GM19467 (cell line): ENCODE results near the gene PARVG.

Source experiments
- ATAC-seq: cut with Tn5 transposase; IDR thresholded peaks from one replicate; pipeline ENCODE4 v1.9.1; 2021; ENCODE audit warnings: mild to moderate bottlenecking, moderate library complexity; ENCODE audit not compliant: unreplicated experiment

The PARVG gene

DNA sequence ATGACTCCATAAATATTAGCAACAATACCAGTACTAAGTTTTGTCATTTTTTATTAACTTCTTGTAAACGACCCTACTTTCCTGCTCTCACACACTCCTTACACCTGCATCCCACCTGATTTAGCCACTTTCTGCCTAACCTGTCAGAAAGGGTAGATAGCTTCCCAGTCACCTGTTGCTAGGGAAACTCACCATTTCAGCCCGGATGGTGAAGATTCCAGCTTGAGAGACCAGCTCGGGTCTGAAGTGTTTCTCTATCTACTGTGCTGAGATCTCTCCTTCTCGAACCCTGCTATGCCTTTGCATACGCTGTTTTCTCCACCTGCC, at the start of gene PARVG:
Gene PARVG, plus strand, starts transcription at position 220 of the 327 bp plus-strand sequence. CDS start 2,405 bp downstream, outside the sequence.
- ATAC-seq = no peak

DNA sequence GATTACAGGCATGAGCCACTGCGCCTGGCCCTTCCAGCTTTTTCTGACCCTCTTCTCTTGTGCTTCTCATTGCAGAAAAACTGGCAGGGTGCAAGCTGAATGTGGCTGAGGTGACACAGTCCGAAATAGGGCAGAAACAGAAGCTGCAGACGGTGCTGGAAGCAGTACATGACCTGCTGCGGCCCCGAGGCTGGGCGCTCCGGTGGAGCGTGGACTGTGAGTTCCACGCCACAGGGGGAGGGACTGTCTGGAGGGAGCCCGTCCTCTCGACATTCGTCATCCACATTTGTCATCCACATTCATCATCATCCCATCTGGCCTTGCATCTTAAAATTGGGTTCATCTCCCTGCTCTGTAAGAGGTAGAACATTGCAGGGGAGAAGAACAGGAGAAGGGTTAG, 49.3 kb upstream of the PARVG start:
- no peak for ATAC-seq

- no peak for ATAC-seq
Measured at GRCh38 chr22:44131989-44132685, 48.6 kb upstream of the PARVG start.

DNA sequence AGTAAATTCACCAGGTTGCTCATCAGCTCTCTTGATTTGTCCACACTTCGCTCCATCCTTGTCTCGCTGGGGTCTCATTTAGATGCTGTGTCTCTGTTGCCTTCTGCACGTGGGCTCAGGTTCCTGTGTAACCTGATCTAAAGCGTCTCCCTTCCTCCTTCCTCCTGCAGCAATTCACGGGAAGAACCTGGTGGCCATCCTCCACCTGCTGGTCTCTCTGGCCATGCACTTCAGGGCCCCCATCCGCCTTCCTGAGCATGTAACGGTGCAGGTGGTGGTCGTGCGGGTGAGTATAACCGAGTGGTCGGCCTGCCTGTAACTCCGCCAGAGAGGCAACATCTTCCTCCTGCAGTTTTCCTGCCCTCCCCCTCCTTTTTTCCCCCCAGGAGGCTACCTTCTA, 48.0 kb upstream of the PARVG start:
- no peak for ATAC-seq

DNA sequence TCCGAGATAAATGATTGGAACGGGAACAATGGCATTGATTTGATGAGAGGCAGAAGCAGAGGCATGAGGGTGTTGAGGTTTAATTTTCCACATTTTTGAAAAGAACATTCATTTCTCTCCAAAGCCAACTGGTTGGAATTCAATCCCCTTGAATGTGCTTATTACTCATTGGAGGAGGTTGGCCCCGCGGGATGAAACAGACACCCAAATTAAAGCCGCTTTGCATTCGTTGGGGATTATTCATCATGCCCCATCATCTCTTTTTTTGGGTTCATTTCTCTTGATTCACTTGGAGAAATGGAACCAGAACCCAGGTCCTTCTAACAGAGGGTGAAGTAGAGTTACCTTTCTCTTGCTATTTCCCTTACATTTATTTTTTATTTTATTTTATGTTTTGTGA, 47.6 kb upstream of the PARVG start:
- ATAC-seq = no peak

DNA sequence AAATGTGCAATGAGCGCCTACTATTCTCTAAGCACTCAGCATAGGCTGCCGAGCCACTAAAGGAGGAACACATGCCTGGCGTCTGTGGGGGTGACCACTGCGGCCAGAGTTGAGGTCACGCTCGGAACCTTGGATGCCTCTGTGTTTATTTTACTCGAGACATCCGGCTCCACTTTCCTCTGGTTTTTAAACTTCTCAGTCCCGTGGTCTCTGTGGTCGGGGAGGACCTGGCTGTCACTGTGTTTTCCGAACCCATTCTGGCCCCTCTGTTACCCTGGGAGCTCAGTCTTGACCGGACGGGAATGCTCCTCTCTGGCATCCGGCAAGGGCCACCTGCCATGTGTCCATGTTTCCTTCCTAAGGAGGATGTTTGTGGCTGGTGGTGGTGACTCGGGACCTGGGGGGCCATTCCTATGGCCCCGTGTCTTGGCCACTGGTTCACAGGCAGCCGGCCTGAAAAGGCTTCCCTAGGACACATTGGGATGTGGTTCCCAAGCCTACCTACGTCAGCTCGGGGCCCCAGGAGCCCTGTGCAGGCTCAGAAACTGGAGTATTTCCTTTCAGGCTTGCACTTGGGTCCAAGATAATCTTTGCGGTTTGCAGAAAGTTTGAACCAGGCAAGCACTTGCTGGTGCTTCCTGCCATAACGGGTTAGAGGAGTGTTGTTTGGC, 46.7 kb upstream of the PARVG start:
- ATAC-seq = no peak

DNA sequence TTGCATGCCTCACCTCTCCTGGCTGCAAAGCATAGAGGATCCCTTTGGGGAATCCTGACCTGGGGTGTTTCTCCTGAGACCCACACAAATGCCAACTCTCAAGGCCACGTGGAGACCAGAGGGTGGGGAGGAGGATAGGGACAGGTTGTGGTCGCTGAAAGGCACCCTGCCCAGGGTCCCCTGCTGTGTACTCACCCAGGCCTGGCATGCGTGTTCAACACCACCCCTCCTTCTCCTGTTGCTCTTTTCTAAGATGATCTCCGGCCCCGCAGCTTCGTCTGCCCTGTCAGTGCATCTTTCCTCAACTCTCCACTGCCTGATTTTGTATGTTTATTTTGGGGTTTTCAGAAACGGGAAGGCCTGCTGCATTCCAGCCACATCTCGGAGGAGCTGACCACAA, 44.6 kb upstream of the PARVG start:
- no peak for ATAC-seq

- no peak for ATAC-seq
Measured at GRCh38 chr22:44136786-44137185, 43.9 kb upstream of the PARVG start.

DNA sequence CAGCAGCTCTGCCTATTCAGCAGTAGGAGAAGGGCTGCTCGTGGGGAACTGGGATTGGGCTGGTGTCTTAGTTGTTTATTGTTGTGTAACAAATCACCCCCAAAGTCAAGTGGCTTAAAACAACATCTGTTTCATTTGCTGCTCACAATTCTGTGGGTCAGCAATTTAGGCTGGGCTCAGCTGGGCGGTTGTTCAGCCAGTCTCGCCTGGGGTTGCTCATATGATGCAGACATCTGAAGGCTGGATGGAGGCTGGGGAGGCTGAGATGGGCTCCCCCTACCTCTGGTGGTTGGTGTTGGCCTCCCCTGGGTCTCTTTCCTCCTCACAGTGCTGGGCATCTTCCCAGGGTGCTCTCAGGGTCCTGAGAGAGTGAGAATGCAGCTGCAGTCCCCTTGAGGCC, 43.3 kb upstream of the PARVG start:
- ATAC-seq = no peak

GRCh38 chr22:44139773-44140172, 41.0 kb upstream of the PARVG start:
- ATAC-seq = no peak

DNA sequence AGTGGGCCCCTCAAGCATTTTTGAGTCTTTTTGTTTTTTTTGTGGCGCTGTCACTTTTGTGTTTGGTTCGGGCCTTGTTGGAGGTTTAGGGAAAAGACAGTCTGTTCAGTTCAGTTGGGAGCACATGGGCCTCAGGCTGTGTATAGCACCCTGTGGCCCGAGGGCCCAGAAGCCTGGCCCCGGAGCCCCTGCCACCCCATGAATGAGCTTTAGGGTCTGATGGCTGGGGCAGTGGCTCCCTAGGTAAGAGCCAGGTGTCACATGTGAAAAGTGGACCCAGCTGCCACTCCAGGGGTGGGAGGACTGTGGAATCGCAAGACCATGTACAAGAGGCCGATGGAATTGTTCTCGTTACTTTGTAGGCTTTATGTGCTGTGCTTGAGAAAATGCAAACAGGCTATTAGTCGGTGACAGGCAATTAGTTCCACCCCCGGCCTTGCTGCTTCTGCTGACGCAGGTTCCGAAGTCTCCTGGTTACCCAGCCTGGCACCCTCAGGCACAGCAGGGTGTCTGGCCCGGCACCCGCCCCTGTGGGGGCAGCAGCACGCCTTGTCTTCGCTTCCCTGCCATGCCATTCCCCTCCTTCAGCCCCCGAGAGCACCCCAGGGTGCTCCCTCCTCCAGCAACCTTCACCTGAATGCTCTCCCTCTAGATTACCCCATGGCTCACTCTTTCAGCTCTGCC, 38.2 kb upstream of the PARVG start:
- ATAC-seq = no peak

GRCh38 chr22:44143105-44143474, 37.6 kb upstream of the PARVG start:
- ATAC-seq = no peak

DNA sequence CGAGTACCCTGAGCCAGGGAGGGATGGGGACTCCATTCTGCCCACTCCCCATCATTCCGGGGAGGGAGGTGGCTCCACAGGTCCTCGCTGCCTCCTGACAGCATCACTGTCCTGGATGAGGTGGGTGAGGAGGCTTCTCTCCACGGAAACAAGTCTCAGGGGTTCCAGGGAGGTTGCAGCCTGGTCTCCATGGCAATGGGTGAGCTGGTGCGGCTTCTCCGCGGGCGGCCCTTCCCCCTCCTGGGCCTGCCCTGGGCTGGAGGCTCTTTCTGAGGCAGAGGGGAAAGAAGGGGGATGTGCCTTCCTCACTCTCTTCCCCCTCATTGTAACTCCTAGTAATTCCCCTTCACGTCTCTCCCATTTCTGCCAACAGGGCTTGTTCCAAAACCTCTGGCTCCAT, 37.1 kb upstream of the PARVG start:
- no peak for ATAC-seq

GRCh38 chr22:44144046-44144569, 36.6 kb upstream of the PARVG start:
- no peak for ATAC-seq

DNA sequence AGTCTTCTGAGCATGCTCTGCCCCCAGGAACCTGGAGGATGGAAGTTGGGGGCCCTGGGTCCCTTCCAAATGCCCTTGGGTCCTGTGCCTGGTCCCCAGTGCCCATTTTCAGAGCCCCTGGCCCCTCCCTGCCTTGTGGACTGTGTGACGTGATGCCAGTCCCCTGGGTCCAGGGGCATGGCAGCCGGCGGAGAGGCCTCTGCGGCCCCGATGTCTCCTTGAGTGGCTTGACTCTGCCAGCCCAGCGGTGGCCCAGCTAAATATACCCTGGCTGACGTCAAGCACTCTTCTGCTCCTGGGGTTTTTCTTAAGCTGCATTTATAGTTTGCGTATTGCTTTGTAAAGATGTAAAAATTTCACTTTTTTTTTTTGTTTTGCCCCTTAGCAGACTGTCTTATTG, 35.2 kb upstream of the PARVG start:
- no peak for ATAC-seq

- ATAC-seq = no peak
Measured at GRCh38 chr22:44146088-44146861, 34.5 kb upstream of the PARVG start.

- ATAC-seq = no peak
Measured at GRCh38 chr22:44147008-44147645, 33.6 kb upstream of the PARVG start.

DNA sequence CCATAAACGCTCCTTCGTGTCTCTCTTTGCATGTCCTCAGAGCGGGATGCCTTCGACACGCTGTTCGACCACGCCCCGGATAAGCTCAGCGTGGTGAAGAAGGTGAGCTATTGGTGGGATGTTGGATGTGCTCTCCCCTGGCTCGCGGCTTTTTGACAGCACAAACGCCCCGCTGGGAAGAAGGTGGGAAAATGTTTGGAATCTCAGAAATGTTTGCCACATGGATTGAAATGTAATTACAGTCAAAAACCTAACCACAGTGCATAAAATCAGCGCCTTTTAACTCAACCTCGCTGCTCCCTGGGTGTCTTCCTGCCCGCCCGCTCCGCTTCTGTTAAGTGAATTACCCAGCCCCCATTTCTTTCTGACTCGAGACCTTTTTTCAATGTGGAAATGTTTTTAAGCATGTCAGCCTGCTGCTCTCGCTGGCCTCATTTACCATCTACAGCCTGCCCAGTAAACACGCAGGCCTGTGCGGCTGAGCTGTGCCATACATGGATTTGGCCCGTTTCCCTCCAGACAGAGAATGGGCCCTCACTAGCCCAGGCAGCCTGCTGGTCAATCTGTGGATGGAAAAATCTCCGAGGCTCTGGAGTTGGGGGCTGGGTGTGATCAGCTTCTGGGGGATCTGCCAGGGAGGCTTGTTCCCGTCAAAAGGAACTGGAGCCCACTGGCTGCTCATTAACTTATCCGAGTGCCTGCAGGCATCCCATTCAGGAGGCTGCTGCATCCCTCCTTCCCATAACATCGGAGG, 32.7 kb upstream of the PARVG start:
- no peak for ATAC-seq

GRCh38 chr22:44151676-44152075, 29.0 kb upstream of the PARVG start:
- ATAC-seq = no peak

DNA sequence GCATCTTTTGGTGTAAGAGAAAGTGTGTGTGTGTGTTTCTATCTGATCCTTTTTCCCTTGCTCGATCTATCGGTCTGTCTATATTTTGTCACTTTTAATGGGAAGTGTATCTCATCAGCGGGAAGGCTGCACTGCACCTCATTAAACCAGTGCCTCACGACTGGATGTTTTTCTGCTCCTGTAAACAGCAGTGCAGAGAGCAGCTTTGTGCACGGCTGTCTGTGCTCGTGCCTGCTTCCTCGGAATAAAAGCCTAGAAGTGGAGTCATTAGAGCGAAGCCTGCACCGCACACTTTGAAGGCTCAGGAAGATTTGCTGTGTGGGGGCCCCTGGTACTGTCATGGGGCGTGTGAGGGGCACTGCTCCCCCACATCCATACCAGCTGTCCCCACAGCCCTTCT, 27.0 kb upstream of the PARVG start:
- ATAC-seq = no peak
